Suprapubic skin (tissue), 4 donors: ENCODE results near the gene UVSSA. TPM values are rescaled to one million over a fixed set of nuclear protein-coding genes. Genes with fewer than 3 reads are reported as not detected.

Experiments
- DNase-seq, 2 donors: peaks; one replicate each; pipeline ENCODE4 v3.0.0-alpha.2; 2019; ENCODE audit warnings: low spot score in 2 of 2
- H3K27ac ChIP-seq: fragments of 200-600 bp; sonication (generic); one replicate; pipeline ENCODE4 v1.5.1; 2019
- H3K27me3 ChIP-seq: fragments of 200-600 bp; sonication (generic); one replicate; pipeline ENCODE4 v1.5.1; 2019
- H3K36me3 ChIP-seq: fragments of 200-600 bp; sonication (generic); one replicate; pipeline ENCODE4 v1.5.1; 2019
- H3K4me1 ChIP-seq: fragments of 200-600 bp; sonication (generic); one replicate; pipeline ENCODE4 v1.5.1; 2019
- H3K4me3 ChIP-seq: fragments of 200-600 bp; sonication (generic); one replicate; pipeline ENCODE4 v1.5.1; 2019; ENCODE audit warnings: mild to moderate bottlenecking
- H3K9me3 ChIP-seq: fragments of 200-600 bp; sonication (generic); one replicate; pipeline ENCODE4 v1.5.1; 2019
- CTCF ChIP-seq, 2 donors: fragments of 200-600 bp in 1 of 2; fragments of 450-650 bp in 1 of 2; sonication (generic) in 1 of 2; IDR thresholded peaks; one replicate each; pipeline ENCODE4 v1.5.1; 2016 to 2019; ENCODE audit warnings: antibody characterized with exemption in 2 of 2, mild to moderate bottlenecking in 1 of 2, moderate library complexity in 1 of 2
- EP300 ChIP-seq: sonication (generic); formaldehyde crosslinking; IDR thresholded peaks from one replicate; pipeline ENCODE4 v1.6.1; 2017; ENCODE audit warnings: antibody characterized with exemption
- POLR2A ChIP-seq, 2 donors: fragments of 450-650 bp; IDR thresholded peaks; one replicate each; pipeline ENCODE4 v1.6.1; 2017; ENCODE audit warnings: antibody characterized with exemption in 2 of 2, mild to moderate bottlenecking in 2 of 2, moderate library complexity in 2 of 2
- POLR2AphosphoS5 ChIP-seq, 3 donors: sonication (generic); formaldehyde crosslinking; IDR thresholded peaks; one replicate each; pipeline ENCODE4 v1.6.1; 2017; ENCODE audit warnings: antibody characterized with exemption in 3 of 3
- WGBS: methylation state at CpG from one replicate; pipeline ENCODE4 v1.1.5; 2018; 5-methylcytosine and 5-hydroxymethylcytosine counted together
- total RNA-seq, 4 donors: library from RNA; depleted of rRNA; stranded (reverse); fragments of >200 nt; gene quantifications; one replicate each; pipeline ENCODE4 v1.1.0, GENCODE V29; 2016

The UVSSA gene
- total RNA-seq, 4 donors from 2014 or later: 16.2 to 107 (median 24.9) TPM

GRCh38 chr4:1414831-1415680 is 68.0 kb downstream of the UVSSA start:
- H3K4me3 ChIP-seq: no peak overlapping the region
- 24% methylated on average over 17 of the region's 75 CpGs for WGBS
- DNase-seq: peak; percentile 49 to 76

GRCh38 chr4:1415681-1415981 is 68.6 kb downstream of the UVSSA start:
- DNase-seq: no peak
- no peaks in the 10 kb centered on the region for H3K36me3 ChIP-seq
- H3K9me3 ChIP-seq: no peaks in the 10 kb centered on the region
- H3K27me3 ChIP-seq: peaks cover 92% of the 10 kb centered on the region
- H3K27ac ChIP-seq: no peak overlapping the region
- H3K4me3 ChIP-seq: no peak overlapping the region
- TF ChIP-seq EP300: no peak
- no peak for TF ChIP-seq POLR2AphosphoS5 (IDR thresholded peaks at IDR 0.05)
- TF ChIP-seq CTCF (IDR thresholded peaks at IDR 0.05): no peak
- no peak for TF ChIP-seq POLR2A (IDR thresholded peaks at IDR 0.05)
- 65% methylated on average over 13 of the region's 13 CpGs for WGBS
- H3K4me1 ChIP-seq: peaks cover 6% of the 10 kb centered on the region

More at GRCh38 chr4:1414831-1415680, 68.0 kb downstream of the UVSSA start:
- H3K27ac ChIP-seq: no peak overlapping the region
- H3K9me3 ChIP-seq: no peaks in the 10 kb centered on the region
- H3K27me3 ChIP-seq: peaks cover 96% of the 10 kb centered on the region
- H3K36me3 ChIP-seq: no peaks in the 10 kb centered on the region
- TF ChIP-seq POLR2A (IDR thresholded peaks at IDR 0.05) (no peak), EP300 (no peak), CTCF (IDR thresholded peaks at IDR 0.05) (no peak), POLR2AphosphoS5 (IDR thresholded peaks at IDR 0.05) (no peak)
- peaks cover 6% of the 10 kb centered on the region for H3K4me1 ChIP-seq

GRCh38 chr4:1416051-1416947 is 69.3 kb downstream of the UVSSA start:
- WGBS: 46% methylated on average over 15 of the region's 27 CpGs
- Histone ChIP-seq H3K9me3 (no peaks in the 10 kb centered on the region), H3K27ac (no peak overlapping the region), H3K27me3 (peaks cover 85% of the 10 kb centered on the region), H3K4me1 (peaks cover 6% of the 10 kb centered on the region), H3K4me3 (no peak overlapping the region), H3K36me3 (no peaks in the 10 kb centered on the region)
- TF ChIP-seq CTCF (IDR thresholded peaks at IDR 0.05): no peak
- TF ChIP-seq EP300: no peak
- no peak for TF ChIP-seq POLR2AphosphoS5 (IDR thresholded peaks at IDR 0.05)
- no peak for TF ChIP-seq POLR2A (IDR thresholded peaks at IDR 0.05)
- peak; percentile 48 to 73 for DNase-seq

- no peaks in the 10 kb centered on the region for H3K9me3 ChIP-seq
- H3K27me3 ChIP-seq: peaks cover 82% of the 10 kb centered on the region
- H3K36me3 ChIP-seq: no peaks in the 10 kb centered on the region
- peaks cover 6% of the 10 kb centered on the region for H3K4me1 ChIP-seq
- H3K27ac ChIP-seq: no peak overlapping the region
- TF ChIP-seq CTCF (IDR thresholded peaks at IDR 0.05) (no peak), POLR2AphosphoS5 (IDR thresholded peaks at IDR 0.05) (no peak), POLR2A (IDR thresholded peaks at IDR 0.05) (no peak)
- no peak overlapping the region for H3K4me3 ChIP-seq
- WGBS: 100% methylated on average over 1 of the region's 7 CpGs
- DNase-seq: peak in 1 of 2 donors; percentile 54
These were observed 69.9 kb downstream of the UVSSA start for GRCh38 chr4:1416948-1417260.
